IPS DF 6.9 (cell line): Measurements from ENCODE around the gene SLC39A13.
A peak's percentile ranks its signal among the peaks of the same experiment; 100 is the strongest.

Source experiments
- DNase-seq: peaks from one replicate; pipeline ENCODE4 v3.0.0-alpha.2; 2013; ENCODE audit warnings: low read depth, low spot score
- H3K27ac ChIP-seq: one replicate; pipeline ENCODE4 v1.5.1; 2013; ENCODE audit warnings: low read length, control low read depth
- H3K27me3 ChIP-seq: 2 replicates; pipeline ENCODE4 v1.6.1; 2013; ENCODE audit warnings: mild to moderate bottlenecking, low read length; ENCODE audit not compliant: control insufficient read depth, insufficient read depth
- H3K36me3 ChIP-seq: 2 replicates; pipeline ENCODE4 v1.6.1; 2013; ENCODE audit warnings: low read length; ENCODE audit not compliant: control insufficient read depth, insufficient read depth
- H3K4me1 ChIP-seq: 2 replicates; pipeline ENCODE4 v1.6.1; 2013; ENCODE audit warnings: low read length; ENCODE audit not compliant: control insufficient read depth, insufficient read depth
- H3K4me3 ChIP-seq: 2 replicates; pipeline ENCODE4 v1.5.1; 2013; ENCODE audit warnings: mild to moderate bottlenecking, low read length
- H3K9me3 ChIP-seq: 2 replicates; pipeline ENCODE4 v1.6.1; 2013; ENCODE audit warnings: low read length, inconsistent platforms; ENCODE audit not compliant: control insufficient read depth, insufficient read depth
- WGBS: extraction: QIAGEN DNeasy Blood & Tissue Kit; methylation state at CpG from one replicate; pipeline ENCODE4 v1.1.7; 2013; ENCODE audit warnings: mixed read lengths, missing lambda C conversion rate; ENCODE audit not compliant: insufficient read length, insufficient coverage; 5-methylcytosine and 5-hydroxymethylcytosine counted together

Gene SLC39A13

DNA sequence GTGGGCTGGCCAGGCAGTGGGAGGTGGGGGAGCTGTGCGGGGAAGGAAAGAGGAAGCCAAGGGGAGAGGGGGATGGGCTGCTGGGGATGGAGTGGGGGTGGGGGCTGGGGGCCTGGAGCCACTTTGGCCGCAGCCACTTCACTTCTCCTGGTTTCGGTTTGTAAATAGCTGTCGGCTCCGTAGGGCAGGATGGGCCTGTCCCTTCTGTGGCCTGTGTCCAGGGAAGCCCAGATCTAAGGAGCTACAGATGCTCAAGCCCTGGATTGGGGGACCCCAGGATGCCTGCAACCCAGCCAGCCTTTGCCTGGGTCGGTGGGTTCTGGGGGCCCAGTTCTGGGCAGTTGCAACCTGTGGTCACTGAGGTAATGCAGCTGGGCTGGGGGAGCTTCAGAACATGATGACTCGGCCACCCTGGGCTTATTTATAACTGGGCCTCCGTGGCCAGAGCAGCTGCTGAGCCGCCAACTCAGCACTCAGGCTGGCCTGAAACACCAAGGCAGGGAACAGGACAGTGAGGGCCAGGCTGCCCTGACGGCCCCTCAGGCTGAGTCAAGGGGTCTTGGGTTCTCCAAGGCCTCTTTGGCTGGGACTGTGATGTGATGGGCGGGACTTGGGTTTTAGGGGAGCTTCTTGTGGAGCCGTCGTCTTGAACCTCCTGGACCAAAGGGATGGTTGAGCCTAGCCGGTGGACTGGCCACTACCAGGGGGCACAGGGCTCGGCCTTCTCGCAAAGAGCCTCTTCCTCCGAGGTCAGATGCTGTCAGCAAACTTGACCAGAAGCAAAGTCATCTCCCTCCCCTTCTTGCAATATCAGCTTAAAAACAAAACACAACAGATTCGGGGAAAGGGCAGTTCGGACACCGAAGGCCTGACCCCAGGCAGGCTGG lies 15.0 kb upstream of the SLC39A13 start:
- Histone ChIP-seq H3K36me3 (no peaks in the 10 kb centered on the region), H3K4me3 (no peak overlapping the region), H3K4me1 (no peaks in the 10 kb centered on the region; the same call in 1 of the 2 replicates), H3K27me3 (no peaks in the 10 kb centered on the region), H3K9me3 (no peaks in the 10 kb centered on the region), H3K27ac (no peak overlapping the region)
- no CpG with 5 or more reads among the region's 20 CpGs for WGBS
- DNase-seq: no peak

DNA sequence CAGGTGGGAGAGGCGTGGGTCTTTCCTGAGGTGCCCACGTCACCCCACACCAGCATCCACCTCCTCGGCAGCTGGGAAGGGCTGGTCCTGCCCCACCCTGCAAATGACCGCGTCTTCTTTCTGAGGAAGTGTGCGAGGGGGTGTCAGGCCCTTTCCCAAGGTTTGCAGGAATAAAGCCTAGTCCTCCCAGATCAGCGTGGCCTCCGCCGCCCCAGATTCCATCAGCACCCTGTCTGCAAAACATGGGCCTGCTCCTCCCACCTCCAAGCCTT lies 14.4 kb upstream of the SLC39A13 start:
- no peaks in the 10 kb centered on the region for H3K27me3 ChIP-seq
- no peak overlapping the region for H3K4me3 ChIP-seq
- H3K4me1 ChIP-seq: no peaks in the 10 kb centered on the region; the same call in 1 of the 2 replicates
- DNase-seq: no peak
- H3K27ac ChIP-seq: no peak overlapping the region
- no peaks in the 10 kb centered on the region for H3K36me3 ChIP-seq
- no peaks in the 10 kb centered on the region for H3K9me3 ChIP-seq
- WGBS: no CpG with 5 or more reads among the region's 9 CpGs

DNA sequence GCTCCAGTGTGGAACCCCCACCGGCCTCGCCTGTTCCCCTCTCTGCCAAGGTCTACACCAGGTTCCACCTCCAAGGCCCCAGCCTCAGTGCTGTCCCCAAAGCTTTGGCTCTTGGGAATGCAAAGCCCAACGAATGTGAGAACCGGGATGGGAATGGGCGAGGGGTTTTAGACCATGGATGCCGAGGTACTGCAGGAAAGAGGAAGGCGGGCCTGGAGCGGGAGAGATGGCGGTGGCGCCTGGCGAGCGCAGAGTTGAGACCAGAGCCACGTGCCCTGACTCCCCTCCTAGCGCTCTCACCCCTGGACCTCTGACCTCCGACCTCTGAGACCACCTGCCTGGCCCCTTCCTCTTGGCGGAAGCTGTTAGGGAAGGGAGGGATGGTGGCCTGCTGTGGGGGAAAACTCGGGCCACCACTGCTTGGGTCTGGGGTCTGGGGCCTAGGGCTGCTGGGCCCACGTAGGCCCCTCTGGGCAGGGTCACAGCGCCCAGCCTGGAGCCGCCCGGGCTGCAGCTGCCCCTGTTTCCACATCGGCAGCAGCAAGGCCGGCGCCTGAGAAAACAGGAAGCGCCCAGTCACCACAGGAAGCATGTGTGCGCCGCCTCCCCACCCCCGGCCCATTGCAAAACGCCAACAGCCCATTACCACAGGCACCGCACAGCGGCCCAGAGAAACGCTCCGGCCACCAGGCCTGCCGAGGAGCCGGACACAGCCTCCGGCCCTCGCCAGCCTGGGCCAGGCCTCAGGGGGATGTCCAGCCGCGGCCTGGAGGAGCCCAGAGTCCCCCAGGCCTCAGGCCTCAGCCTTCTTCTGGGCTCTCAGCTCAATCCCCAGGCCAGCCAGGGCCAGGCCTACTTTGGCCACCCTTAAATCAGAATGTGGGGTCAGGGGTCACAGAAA lies 13.8 kb upstream of the SLC39A13 start:
- Histone ChIP-seq H3K4me3 (no peak overlapping the region), H3K27me3 (no peaks in the 10 kb centered on the region), H3K9me3 (no peaks in the 10 kb centered on the region), H3K36me3 (no peaks in the 10 kb centered on the region), H3K27ac (no peak overlapping the region), H3K4me1 (no peaks in the 10 kb centered on the region; the same call in 1 of the 2 replicates)
- no CpG with 5 or more reads among the region's 39 CpGs for WGBS
- no peak for DNase-seq

DNA sequence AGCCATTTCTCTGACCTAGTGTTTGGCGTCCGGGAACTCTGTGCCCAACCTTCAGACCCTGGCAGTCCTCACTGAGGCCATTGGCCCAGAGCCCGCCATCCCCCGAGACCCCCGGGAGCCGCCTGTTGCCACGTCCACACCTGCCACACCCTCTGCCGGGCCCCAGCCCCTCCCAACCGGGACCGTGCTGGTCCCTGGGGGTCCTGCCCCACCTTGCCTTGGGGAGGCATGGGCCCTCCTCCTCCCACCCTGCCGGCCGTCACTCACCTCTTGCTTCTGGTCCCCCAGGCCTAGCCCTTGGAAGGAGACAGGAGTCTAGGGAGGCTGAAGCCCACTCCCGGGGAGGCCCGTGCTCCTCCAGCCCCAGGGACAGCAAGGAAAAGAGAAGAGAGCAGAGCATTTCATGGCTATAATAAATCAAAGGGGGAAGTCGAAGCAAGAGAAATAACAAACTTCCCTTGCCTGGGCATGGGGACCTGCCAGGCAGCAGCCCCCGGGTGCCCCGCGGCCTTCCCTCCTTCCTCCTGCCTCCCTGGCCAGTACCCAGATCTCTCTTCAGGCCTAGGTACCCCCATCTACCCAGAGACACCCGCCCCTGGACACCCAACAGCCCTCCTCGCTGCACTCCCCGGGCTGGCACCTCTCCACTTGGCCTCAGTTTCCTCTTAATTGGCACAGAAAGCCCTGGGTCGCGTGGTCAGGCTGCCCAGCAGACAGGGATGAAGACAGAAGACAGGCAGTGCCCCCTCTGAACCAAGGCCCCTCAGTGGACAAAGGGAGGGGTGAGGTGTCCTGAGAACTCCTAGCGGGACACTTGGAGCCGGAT lies 13.0 kb upstream of the SLC39A13 start:
- no peak overlapping the region for H3K27ac ChIP-seq
- no peaks in the 10 kb centered on the region for H3K36me3 ChIP-seq
- no peak overlapping the region for H3K4me3 ChIP-seq
- no peaks in the 10 kb centered on the region for H3K27me3 ChIP-seq
- DNase-seq: no peak
- no peaks in the 10 kb centered on the region for H3K9me3 ChIP-seq
- WGBS: no CpG with 5 or more reads among the region's 25 CpGs
- no peaks in the 10 kb centered on the region; the same call in 1 of the 2 replicates for H3K4me1 ChIP-seq

DNA sequence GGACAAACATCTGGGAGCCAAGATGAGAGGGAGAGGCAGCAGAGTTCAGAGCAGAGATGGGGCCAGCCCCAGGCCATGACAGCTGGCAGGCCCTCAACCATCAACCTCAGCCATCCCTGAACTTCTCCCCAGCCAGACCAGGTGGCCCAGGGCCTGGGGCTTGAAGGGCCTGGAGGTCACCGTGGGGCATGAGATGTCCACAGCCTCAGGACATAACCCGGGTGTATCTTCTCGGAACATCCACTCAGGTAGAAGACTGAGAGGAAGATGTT lies 12.4 kb upstream of the SLC39A13 start:
- DNase-seq: no peak
- no peaks in the 10 kb centered on the region; the same call in 1 of the 2 replicates for H3K4me1 ChIP-seq
- no peaks in the 10 kb centered on the region for H3K9me3 ChIP-seq
- H3K4me3 ChIP-seq: no peak overlapping the region
- no peaks in the 10 kb centered on the region for H3K36me3 ChIP-seq
- no CpG with 5 or more reads among the region's 3 CpGs for WGBS
- H3K27ac ChIP-seq: no peak overlapping the region
- H3K27me3 ChIP-seq: no peaks in the 10 kb centered on the region

DNA sequence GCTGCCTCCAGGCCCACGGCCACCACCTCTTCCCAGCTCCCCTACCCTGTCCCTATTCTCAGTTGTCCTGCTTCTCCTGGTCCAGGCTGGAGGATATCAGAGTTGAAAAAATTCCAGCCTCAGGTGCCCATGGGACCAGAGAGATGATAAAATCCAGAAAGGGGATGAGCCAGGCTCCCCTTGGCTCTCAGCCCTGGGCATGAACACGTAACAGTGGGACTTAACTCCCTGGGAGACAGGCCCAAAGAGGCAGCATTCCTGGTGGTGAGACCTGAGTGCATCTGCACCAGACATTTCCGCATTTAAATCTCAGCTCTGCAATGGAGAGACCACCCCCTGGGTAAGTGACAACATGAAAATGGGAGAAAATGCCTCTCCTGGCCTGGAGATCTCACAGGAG lies 10.4 kb upstream of the SLC39A13 start:
- no CpG with 5 or more reads among the region's 3 CpGs for WGBS
- H3K27ac ChIP-seq: no peak overlapping the region

DNA sequence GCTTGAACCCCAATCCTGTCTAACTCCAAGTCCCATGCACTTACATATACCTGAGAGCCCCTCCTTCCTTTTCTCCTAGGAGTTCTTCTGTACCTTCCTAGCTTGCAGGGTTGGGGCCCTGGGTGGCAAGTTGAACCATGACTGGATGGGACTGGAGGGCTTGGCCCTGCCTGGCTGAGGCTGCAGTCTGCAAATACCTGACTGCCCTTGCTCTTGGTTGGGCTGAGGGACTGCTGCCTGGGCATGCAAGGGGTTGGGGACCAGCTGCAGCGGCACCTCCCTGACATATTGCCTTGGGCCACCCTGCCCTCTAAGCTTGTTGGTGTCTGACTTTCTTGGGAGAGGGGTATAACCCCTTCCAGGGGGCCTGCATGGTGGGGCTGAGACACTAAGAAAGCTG lies 9.8 kb upstream of the SLC39A13 start:
- Histone ChIP-seq H3K27ac (no peak overlapping the region), H3K4me3 (no peak overlapping the region), H3K27me3 (no peaks in the 10 kb centered on the region), H3K4me1 (no peaks in the 10 kb centered on the region; the same call in none of the 2 replicates), H3K36me3 (no peaks in the 10 kb centered on the region), H3K9me3 (no peaks in the 10 kb centered on the region)
- DNase-seq: no peak
- WGBS: no CpG with 5 or more reads among the region's 1 CpG

More for the DNA sequence above, 10.4 kb upstream of the SLC39A13 start:
- H3K36me3 ChIP-seq: no peaks in the 10 kb centered on the region
- H3K4me3 ChIP-seq: no peak overlapping the region
- H3K9me3 ChIP-seq: no peaks in the 10 kb centered on the region
- H3K27me3 ChIP-seq: no peaks in the 10 kb centered on the region
- no peak for DNase-seq
- no peaks in the 10 kb centered on the region; the same call in none of the 2 replicates for H3K4me1 ChIP-seq

DNA sequence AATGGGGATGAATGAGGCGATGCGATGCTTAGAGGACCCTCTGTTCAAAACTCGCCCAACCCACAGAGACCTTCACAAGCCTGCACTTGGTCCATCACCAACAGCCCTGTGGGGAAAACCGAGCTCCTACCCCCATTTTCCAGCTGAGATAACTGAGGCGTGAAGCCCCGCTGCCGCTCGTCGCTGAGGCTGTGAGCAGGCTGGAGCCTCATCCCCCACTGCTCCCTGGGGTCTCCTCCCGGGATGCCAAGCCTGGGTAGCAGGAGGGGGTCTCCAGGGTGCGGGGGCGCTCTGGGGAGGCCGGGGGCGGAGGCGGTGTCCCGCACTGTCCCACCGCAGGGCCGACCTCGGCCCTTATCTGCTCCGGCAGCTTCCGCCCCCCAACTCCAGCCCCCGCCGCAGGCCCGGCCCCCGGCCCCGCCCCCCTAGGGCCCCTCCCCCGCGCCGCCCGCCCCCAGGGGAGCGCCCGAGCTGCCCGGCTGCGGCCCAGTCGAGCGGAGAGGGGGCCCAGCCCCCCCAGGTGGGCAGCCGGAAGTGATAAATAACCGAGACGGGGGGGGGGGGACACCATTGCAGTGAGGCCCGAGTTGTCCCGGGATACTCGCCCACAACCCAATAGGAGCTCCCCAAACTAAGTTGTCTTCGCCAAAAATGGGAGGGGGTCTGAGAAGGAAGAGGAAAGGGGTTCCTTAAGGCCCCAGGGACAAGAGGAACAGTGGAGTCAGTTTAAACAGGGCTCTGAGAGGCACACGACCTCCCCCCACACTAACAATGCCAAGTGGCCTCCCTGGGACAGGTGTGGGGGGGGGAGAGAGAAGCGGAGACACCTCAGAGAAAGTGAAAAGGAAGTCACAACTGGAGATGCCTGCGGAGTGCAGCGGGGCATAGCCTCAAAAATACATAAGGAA lies 8.3 kb upstream of the SLC39A13 start:
- Histone ChIP-seq H3K4me1 (no peaks in the 10 kb centered on the region; the same call in 1 of the 2 replicates), H3K36me3 (no peaks in the 10 kb centered on the region), H3K27me3 (no peaks in the 10 kb centered on the region), H3K4me3 (peak overlapping the region; percentile 41; the same call in 1 of the 2 replicates), H3K27ac (no peak overlapping the region), H3K9me3 (no peaks in the 10 kb centered on the region)
- DNase-seq: no peak
- WGBS: no CpG with 5 or more reads among the region's 47 CpGs

DNA sequence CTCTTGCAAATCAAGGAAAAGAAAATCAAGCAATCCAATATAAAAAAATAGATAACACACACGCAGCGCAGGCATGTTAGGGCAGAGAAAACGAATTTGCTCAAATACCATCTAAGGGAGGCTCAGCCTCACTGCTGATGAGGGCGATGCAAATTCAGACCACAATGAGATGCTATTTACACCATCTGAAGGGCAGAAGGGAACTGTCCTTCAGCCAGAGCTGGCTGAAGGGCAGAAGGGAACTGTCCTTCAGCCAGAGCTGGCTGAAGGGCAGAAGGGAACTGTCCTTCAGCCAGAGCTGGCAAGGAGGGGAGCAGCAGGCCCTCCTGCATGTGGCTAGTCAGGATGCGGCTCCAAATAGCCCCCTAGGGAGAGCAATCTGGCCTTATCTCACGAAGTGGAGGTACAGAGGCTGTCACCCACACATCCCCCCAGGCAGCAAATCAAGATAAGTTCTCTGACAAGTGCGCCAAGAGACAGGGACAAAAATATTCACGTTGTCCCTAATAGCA lies 7.6 kb upstream of the SLC39A13 start:
- Histone ChIP-seq H3K4me3 (peak overlapping the region; percentile 41; the same call in 1 of the 2 replicates), H3K9me3 (no peaks in the 10 kb centered on the region), H3K36me3 (no peaks in the 10 kb centered on the region), H3K4me1 (no peaks in the 10 kb centered on the region; the same call in 1 of the 2 replicates), H3K27ac (no peak overlapping the region), H3K27me3 (no peaks in the 10 kb centered on the region)
- DNase-seq: no peak
- WGBS: no CpG with 5 or more reads among the region's 8 CpGs
